ENCODE measurements around the gene CPNE4.

The CPNE4 gene

GRCh38 chr3:131811481-131811880 is 223.3 kb downstream of the CPNE4 start:
- TF ChIP-seq EZH2phosphoT487 (IDR thresholded peaks at IDR 0.05; ENCODE audit: borderline replicate concordance), result no peak
- TF ChIP-seq, protein P1, sequence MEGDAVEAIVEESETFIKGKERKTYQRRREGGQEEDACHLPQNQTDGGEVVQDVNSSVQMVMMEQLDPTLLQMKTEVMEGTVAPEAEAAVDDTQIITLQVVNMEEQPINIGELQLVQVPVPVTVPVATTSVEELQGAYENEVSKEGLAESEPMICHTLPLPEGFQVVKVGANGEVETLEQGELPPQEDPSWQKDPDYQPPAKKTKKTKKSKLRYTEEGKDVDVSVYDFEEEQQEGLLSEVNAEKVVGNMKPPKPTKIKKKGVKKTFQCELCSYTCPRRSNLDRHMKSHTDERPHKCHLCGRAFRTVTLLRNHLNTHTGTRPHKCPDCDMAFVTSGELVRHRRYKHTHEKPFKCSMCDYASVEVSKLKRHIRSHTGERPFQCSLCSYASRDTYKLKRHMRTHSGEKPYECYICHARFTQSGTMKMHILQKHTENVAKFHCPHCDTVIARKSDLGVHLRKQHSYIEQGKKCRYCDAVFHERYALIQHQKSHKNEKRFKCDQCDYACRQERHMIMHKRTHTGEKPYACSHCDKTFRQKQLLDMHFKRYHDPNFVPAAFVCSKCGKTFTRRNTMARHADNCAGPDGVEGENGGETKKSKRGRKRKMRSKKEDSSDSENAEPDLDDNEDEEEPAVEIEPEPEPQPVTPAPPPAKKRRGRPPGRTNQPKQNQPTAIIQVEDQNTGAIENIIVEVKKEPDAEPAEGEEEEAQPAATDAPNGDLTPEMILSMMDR (conservative IDR thresholded peaks at IDR 0.05; ENCODE audit: low read length), result no peak
- H3K4me2 ChIP-seq (ENCODE audit: low read depth, low read length, poor library complexity, severe bottlenecking), result no peak overlapping the region
- no peaks in the 10 kb centered on the region for H3K36me3 ChIP-seq (ENCODE audit: insufficient read depth, low read length)
- H3K9me2 ChIP-seq (replicated peaks; ENCODE audit: low read depth, low read length), result no peaks in the 10 kb centered on the region
- no peak overlapping the region for H2AFZ ChIP-seq (ENCODE audit: low read length)
- H3F3A ChIP-seq (ENCODE audit: low read depth), result no peaks in the 10 kb centered on the region
- no peaks in the 10 kb centered on the region for H3K9me3 ChIP-seq (ENCODE audit: insufficient read depth, low read depth, low read length)
- H3K4me1 ChIP-seq (ENCODE audit: insufficient read depth, low read length, poor library complexity, severe bottlenecking), result no peaks in the 10 kb centered on the region
- no peak overlapping the region for H3K9ac ChIP-seq (ENCODE audit: low read depth, low read length, poor library complexity, severe bottlenecking)
- H3K4me3 ChIP-seq (ENCODE audit: low read length, poor library complexity, severe bottlenecking), result no peak overlapping the region
- H3K79me2 ChIP-seq (ENCODE audit: insufficient read depth, low read length), result no peaks in the 10 kb centered on the region
- no peaks in the 10 kb centered on the region for H4K20me1 ChIP-seq (ENCODE audit: insufficient read depth, low read length, poor library complexity, severe bottlenecking)
- no peaks in the 10 kb centered on the region for H3K27me3 ChIP-seq (ENCODE audit: insufficient read depth, low read length, poor library complexity, severe bottlenecking)

GRCh38 chr3:131807822-131808221 is 227.0 kb downstream of the CPNE4 start:
- Histone ChIP-seq H3K4me3 (ENCODE audit: low read length, poor library complexity, severe bottlenecking) (no peak overlapping the region), H3F3A (ENCODE audit: low read depth) (no peaks in the 10 kb centered on the region), H3K4me2 (ENCODE audit: low read depth, low read length, poor library complexity, severe bottlenecking) (no peak overlapping the region), H3K4me1 (ENCODE audit: insufficient read depth, low read length, poor library complexity, severe bottlenecking) (no peaks in the 10 kb centered on the region), H2AFZ (ENCODE audit: low read length) (no peak overlapping the region), H3K9ac (ENCODE audit: low read depth, low read length, poor library complexity, severe bottlenecking) (no peak overlapping the region), H3K9me2 (replicated peaks; ENCODE audit: low read depth, low read length) (no peaks in the 10 kb centered on the region), H4K20me1 (ENCODE audit: insufficient read depth, low read length, poor library complexity, severe bottlenecking) (no peaks in the 10 kb centered on the region), H3K27me3 (ENCODE audit: insufficient read depth, low read length, poor library complexity, severe bottlenecking) (no peaks in the 10 kb centered on the region), H3K36me3 (ENCODE audit: insufficient read depth, low read length) (no peaks in the 10 kb centered on the region), H3K9me3 (ENCODE audit: insufficient read depth, low read depth, low read length) (no peaks in the 10 kb centered on the region), H3K79me2 (ENCODE audit: insufficient read depth, low read length) (no peaks in the 10 kb centered on the region)
- no peak for TF ChIP-seq EZH2phosphoT487 (IDR thresholded peaks at IDR 0.05; ENCODE audit: borderline replicate concordance)

DNA sequence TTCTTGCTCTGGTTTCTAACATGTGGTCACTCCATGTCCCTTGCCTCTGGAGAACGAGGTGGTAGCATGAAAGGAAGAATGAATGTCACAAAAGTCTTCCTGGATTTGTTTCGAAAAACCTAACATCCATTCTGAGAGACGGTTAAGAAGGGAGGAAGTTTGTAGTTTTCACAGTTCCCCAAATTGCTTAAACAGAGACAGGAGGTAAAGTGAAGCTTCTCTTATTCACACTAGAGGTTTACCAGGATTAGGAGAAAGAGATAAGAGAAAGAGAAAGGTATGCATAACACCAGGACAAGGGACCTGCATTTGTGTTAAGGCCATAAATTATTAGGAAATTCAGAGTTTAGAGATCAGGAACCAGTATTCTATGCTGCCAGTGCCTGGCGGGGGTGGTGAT is 228.1 kb downstream of the CPNE4 start:
- H2AFZ ChIP-seq (ENCODE audit: low read length), result peak overlapping the region; percentile 59; the same call in 1 of the 2 replicates
- H3K4me2 ChIP-seq (ENCODE audit: low read depth, low read length, poor library complexity, severe bottlenecking), result no peak overlapping the region
- H3K9ac ChIP-seq (ENCODE audit: low read depth, low read length, poor library complexity, severe bottlenecking), result no peak overlapping the region
- no peaks in the 10 kb centered on the region for H3F3A ChIP-seq (ENCODE audit: low read depth)
- no peaks in the 10 kb centered on the region for H4K20me1 ChIP-seq (ENCODE audit: insufficient read depth, low read length, poor library complexity, severe bottlenecking)
- H3K9me3 ChIP-seq (ENCODE audit: insufficient read depth, low read depth, low read length), result no peaks in the 10 kb centered on the region
- H3K79me2 ChIP-seq (ENCODE audit: insufficient read depth, low read length), result no peaks in the 10 kb centered on the region
- H3K27me3 ChIP-seq (ENCODE audit: insufficient read depth, low read length, poor library complexity, severe bottlenecking), result no peaks in the 10 kb centered on the region
- TF ChIP-seq, protein P1 (conservative IDR thresholded peaks at IDR 0.05; ENCODE audit: low read length), result no peak
- no peak for TF ChIP-seq EZH2phosphoT487 (IDR thresholded peaks at IDR 0.05; ENCODE audit: borderline replicate concordance)
- H3K4me1 ChIP-seq (ENCODE audit: insufficient read depth, low read length, poor library complexity, severe bottlenecking), result no peaks in the 10 kb centered on the region
- H3K36me3 ChIP-seq (ENCODE audit: insufficient read depth, low read length), result no peaks in the 10 kb centered on the region
- H3K9me2 ChIP-seq (replicated peaks; ENCODE audit: low read depth, low read length), result no peaks in the 10 kb centered on the region
- H3K4me3 ChIP-seq (ENCODE audit: low read length, poor library complexity, severe bottlenecking), result no peak overlapping the region

DNA sequence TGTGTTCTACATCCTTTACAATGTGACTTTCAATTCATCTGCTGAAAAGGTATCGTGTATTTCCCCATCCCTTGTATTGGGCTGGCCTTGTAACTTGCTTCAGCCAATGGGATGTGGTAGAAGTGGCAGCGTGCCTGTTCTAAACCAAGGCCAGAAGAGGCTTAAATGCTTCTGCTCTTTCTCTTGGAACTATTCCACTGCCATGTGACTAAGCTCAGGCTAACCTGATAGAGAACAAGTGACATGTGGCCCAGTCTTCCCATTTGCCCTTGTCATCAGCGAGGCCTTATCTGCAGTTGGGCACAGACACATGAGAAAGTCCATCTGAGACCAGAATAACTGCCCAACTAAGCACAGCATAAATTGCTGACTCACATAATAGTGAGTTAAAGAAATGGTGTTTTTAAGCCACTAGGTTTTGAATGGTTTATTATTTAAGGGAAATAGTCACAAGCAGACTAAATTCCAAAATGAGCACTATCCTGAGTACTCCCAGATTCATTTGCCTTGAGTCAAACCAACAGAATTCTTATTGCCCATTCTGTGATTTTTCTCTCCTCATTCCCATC is 230.2 kb downstream of the CPNE4 start:
- Histone ChIP-seq H3K9ac (ENCODE audit: low read depth, low read length, poor library complexity, severe bottlenecking) (no peak overlapping the region), H3K79me2 (ENCODE audit: insufficient read depth, low read length) (no peaks in the 10 kb centered on the region), H4K20me1 (ENCODE audit: insufficient read depth, low read length, poor library complexity, severe bottlenecking) (no peaks in the 10 kb centered on the region), H3K4me1 (ENCODE audit: insufficient read depth, low read length, poor library complexity, severe bottlenecking) (no peaks in the 10 kb centered on the region), H2AFZ (ENCODE audit: low read length) (no peak overlapping the region), H3K36me3 (ENCODE audit: insufficient read depth, low read length) (no peaks in the 10 kb centered on the region), H3F3A (ENCODE audit: low read depth) (no peaks in the 10 kb centered on the region), H3K9me3 (ENCODE audit: insufficient read depth, low read depth, low read length) (no peaks in the 10 kb centered on the region), H3K9me2 (replicated peaks; ENCODE audit: low read depth, low read length) (no peaks in the 10 kb centered on the region), H3K27me3 (ENCODE audit: insufficient read depth, low read length, poor library complexity, severe bottlenecking) (no peaks in the 10 kb centered on the region), H3K4me2 (ENCODE audit: low read depth, low read length, poor library complexity, severe bottlenecking) (no peak overlapping the region), H3K4me3 (ENCODE audit: low read length, poor library complexity, severe bottlenecking) (no peak overlapping the region)
- TF ChIP-seq, protein P1 (conservative IDR thresholded peaks at IDR 0.05; ENCODE audit: low read length), result no peak
- no peak for TF ChIP-seq EZH2phosphoT487 (IDR thresholded peaks at IDR 0.05; ENCODE audit: borderline replicate concordance)
